Measurements from ENCODE around the gene RNPEP.

The RNPEP gene

GRCh38 chr1:201964261-201964660 is 18.2 kb upstream of the RNPEP start:
- no peak for DNase-seq

- DNase-seq = no peak
Measured at GRCh38 chr1:201966171-201966570, 16.3 kb upstream of the RNPEP start.

GRCh38 chr1:201968202-201968925 is 14.1 kb upstream of the RNPEP start:
- DNase-seq = no peak

GRCh38 chr1:201970334-201971159 is 11.9 kb upstream of the RNPEP start:
- no peak for DNase-seq

- DNase-seq = no peak
Measured at GRCh38 chr1:201982082-201982622, 296 bp upstream of the RNPEP start.

- DNase-seq = no peak
Measured at GRCh38 chr1:201983380-201983805, 945 bp downstream of the RNPEP start.

- DNase-seq = no peak
Measured at GRCh38 chr1:201984446-201984845, 2.0 kb downstream of the RNPEP start.

GRCh38 chr1:201985355-201985754 is 2.9 kb downstream of the RNPEP start:
- DNase-seq = no peak

GRCh38 chr1:201988601-201989000 is 6.2 kb downstream of the RNPEP start:
- no peak for DNase-seq

- DNase-seq = no peak
Measured at GRCh38 chr1:201989354-201990128, 7.1 kb downstream of the RNPEP start.

GRCh38 chr1:201990427-201990826 is 8.0 kb downstream of the RNPEP start:
- DNase-seq = no peak

GRCh38 chr1:201999625-202000238 is 17.3 kb downstream of the RNPEP start:
- DNase-seq = peak in 1 of 2 donors; percentile 40

- no peak for DNase-seq
Measured at GRCh38 chr1:202002507-202002906, 20.1 kb downstream of the RNPEP start.

GRCh38 chr1:202004711-202005110 is 22.3 kb downstream of the RNPEP start:
- no peak for DNase-seq

GRCh38 chr1:202005958-202006357 is 23.5 kb downstream of the RNPEP start:
- no peak for DNase-seq

- DNase-seq = no peak
Measured at GRCh38 chr1:202007304-202007703, 24.9 kb downstream of the RNPEP start.

GRCh38 chr1:202007805-202008489 is 25.5 kb downstream of the RNPEP start:
- no peak for DNase-seq

GRCh38 chr1:202009326-202010179 is 27.1 kb downstream of the RNPEP start:
- peak; percentile 10 to 26 for DNase-seq

GRCh38 chr1:202010180-202011015 is 27.9 kb downstream of the RNPEP start, which contains the start of gene ELF3:
Gene ELF3 (plus strand): TSS chr1:202010587. CDS start chr1:202011137, 550 bp downstream.
- DNase-seq = no peak

- no peak for DNase-seq
Measured at GRCh38 chr1:202011994-202012393, 29.5 kb downstream of the RNPEP start.
